T47D (cell line): ENCODE results near the gene NPAS3.

Experiments
- DNase-seq, 2 experiments: peaks; one replicate each; pipeline versions ENCODE4 v3.0.0 to v3.0.0-alpha.2; 2011 to 2012; ENCODE audit warnings: low read depth in 1 of 2, low spot score in 1 of 2
- JUND ChIP-seq: IDR thresholded peaks from 2 replicates; pipeline ENCODE4 v1.6.1; 2012; ENCODE audit warnings: low read depth
- in situ Hi-C: cut with HindIII; loops from 2 replicates; pipeline ENCODE4 v1.10.0; 2016; ENCODE audit warnings: low sequenced_read_pairs, low pct_unique_long_range_greater_than_20kb

The NPAS3 gene

DNA sequence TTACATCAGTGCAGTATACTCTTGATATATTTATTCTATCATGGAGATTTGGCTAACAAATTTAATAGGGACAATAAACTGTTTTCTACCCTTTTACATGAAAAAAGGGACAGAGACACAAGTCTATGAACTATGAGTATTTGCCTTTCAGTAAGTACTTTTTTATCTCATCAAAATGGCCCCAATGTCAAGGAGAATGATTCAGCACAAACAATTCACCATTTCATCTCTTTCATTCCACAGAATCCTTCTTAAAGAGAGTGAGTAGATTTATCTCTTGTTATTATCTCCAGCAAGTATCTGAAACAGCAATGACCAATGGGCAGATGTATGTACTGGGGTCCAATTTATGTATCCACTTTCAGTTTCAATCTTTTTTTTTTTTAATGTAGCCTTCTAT lies 447.5 kb downstream of the NPAS3 start:
- DNase-seq, result no peak
- no peak for TF ChIP-seq JUND
- in situ Hi-C loops, result no loop called here

GRCh38 chr14:33386781-33387180 lies 448.1 kb downstream of the NPAS3 start:
- in situ Hi-C loops, result no loop called here
- no peak for DNase-seq
- no peak for TF ChIP-seq JUND

DNA sequence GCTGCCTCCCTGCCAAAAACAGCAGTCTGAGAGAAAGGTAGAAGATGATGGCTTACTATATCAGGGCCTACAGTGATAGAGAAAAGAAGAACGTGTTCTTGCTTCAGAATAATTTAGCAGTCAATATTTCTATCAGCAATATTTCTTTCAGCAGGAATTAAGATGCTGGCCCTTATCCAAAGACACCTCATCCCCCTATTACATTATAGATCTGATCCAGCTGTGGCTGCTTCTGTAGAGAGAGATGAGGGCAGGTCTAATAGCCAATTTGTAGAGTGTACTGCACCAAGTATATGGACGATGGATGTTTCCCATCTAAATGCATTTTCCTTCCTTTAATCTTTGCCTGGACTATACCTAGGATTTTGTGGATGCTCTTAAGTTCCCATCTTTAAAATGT lies 451.7 kb downstream of the NPAS3 start:
- no peak for TF ChIP-seq JUND
- DNase-seq, result no peak
- in situ Hi-C loops, result no loop called here

GRCh38 chr14:33393231-33393894 lies 454.7 kb downstream of the NPAS3 start:
- TF ChIP-seq JUND, result no peak
- DNase-seq, result no peak
- in situ Hi-C loops, result no loop called here

DNA sequence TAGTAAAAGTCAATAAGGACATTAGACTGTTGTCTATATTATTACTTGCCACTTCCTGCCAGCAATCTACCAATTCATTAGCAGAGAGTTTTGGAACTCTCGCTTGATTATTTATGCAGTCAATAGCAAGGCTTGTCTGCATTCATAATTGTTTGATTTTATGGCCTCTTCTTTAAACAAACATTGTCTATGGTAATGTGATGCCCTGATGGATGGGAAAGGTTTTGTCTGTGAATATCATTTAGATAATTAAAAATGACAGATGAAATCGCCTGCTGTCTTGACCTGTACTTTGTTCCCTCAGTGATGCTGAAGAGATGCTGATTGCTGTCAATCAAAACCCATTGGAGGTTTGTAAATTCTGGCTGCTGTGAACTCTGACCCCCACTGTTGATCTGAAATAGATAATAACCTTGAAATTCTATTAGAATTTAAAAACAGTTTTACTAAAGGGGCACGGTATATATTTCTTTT lies 455.3 kb downstream of the NPAS3 start:
- TF ChIP-seq JUND, result no peak
- in situ Hi-C loops, result no loop called here
- DNase-seq, result no peak

GRCh38 chr14:33401311-33401710 lies 462.6 kb downstream of the NPAS3 start:
- in situ Hi-C loops, result no loop called here

GRCh38 chr14:33402604-33403003 lies 463.9 kb downstream of the NPAS3 start:
- TF ChIP-seq JUND, result no peak
- in situ Hi-C loops, result no loop called here
- DNase-seq, result no peak

More at GRCh38 chr14:33401311-33401710, 462.6 kb downstream of the NPAS3 start:
- no peak for TF ChIP-seq JUND
- no peak for DNase-seq

- in situ Hi-C loops, result no loop called here
- TF ChIP-seq JUND, result no peak
- no peak for DNase-seq
Observed at GRCh38 chr14:33404054-33404453, 465.4 kb downstream of the NPAS3 start.

DNA sequence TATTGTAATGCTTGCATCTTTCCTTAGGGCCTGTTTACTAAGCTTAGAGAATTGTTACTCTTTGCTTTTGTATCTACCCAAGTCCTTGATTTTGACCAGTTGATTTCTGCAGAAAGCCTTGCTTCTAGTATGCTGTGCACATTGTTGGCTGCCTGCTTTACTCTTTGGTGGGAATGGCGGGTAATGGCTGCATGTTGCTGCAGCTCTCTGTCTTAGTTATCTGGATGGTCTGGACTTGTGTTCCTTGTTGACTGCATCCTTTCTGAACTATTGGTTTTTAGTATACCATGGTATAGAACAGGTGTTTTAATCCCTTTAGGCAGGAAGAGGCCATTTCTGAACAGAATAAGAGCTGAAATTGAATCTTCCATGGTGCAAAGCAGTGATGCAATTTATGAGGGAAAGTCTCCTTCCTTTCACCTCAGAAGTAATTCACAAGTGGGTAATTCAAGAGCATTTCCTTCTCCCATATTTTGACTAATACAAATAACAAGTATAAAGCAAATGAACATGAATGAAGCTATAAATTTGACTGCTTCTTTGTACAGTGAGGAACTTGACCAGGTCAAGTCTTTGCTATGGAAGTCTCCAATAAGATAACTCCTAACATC lies 466.4 kb downstream of the NPAS3 start:
- no peak for TF ChIP-seq JUND
- in situ Hi-C loops, result no loop called here
- no peak for DNase-seq

- in situ Hi-C loops, result no loop called here
Observed at GRCh38 chr14:33406766-33407165, 468.1 kb downstream of the NPAS3 start.

DNA sequence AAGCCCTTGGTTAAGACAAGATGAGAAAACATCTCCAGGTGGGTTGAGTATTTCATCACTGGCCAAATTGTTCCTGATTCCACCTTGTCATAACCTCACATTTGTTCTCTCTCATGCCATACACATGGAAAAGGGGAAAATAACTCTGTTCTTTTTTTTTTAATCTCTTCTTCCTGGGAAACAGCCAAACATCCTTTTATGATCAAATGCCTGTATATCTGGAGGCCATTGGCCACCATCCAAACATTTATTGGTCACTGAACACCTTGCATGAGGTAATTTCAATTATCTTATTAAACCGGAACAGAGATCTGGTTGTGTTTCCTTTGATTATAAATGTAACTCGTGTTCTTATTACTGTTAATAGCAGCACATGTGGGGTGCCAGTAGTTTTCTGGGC lies 469.6 kb downstream of the NPAS3 start:
- in situ Hi-C loops, result no loop called here
- no peak for TF ChIP-seq JUND
- DNase-seq, result no peak

More at GRCh38 chr14:33406766-33407165, 468.1 kb downstream of the NPAS3 start:
- DNase-seq, result no peak
- TF ChIP-seq JUND, result no peak

- TF ChIP-seq JUND, result no peak
- no peak for DNase-seq
- in situ Hi-C loops, result no loop called here
Observed at GRCh38 chr14:33412450-33412849, 473.8 kb downstream of the NPAS3 start.

DNA sequence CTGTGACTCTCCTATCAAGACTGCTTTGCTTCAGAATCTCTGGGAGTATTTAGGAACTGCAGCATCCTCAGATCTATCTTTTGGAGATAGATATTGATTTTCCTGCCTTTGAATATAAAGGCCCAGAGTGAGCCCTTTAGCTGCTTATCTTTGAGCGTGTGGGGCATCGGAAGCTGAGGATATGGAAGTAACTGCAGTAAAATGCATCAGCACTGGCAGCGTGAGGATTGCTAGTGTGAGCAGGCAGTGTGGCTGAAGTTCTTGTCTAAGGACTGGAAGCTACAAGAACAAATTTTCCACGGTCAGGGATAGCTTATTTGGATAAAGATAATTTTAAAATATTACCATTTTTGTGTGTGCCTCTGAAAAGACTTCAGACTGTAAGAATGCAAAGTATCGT lies 474.7 kb downstream of the NPAS3 start:
- no peak for TF ChIP-seq JUND
- DNase-seq, result no peak
- in situ Hi-C loops, result no loop called here

GRCh38 chr14:33414041-33414440 lies 475.4 kb downstream of the NPAS3 start:
- in situ Hi-C loops, result no loop called here

More at GRCh38 chr14:33414041-33414440, 475.4 kb downstream of the NPAS3 start:
- no peak for DNase-seq
- TF ChIP-seq JUND, result no peak
